ENCODE results near the gene REL. TPM values are rescaled to one million over a fixed set of nuclear protein-coding genes. Genes with fewer than 3 reads are reported as not detected.

REL gene
- polyA plus RNA-seq, 1 experiment: 3.3 TPM

GRCh38 chr2:60844105-60844504 lies 37.3 kb upstream of the REL start:
- Histone ChIP-seq H3K4me3 (ENCODE audit: low read depth, low read length) (no peak overlapping the region), H3K9me3 (ENCODE audit: control insufficient read depth, insufficient read depth, low read length) (no peaks in the 10 kb centered on the region), H3K27me3 (ENCODE audit: control insufficient read depth, insufficient read depth, low read length) (no peaks in the 10 kb centered on the region), H3K27ac (ENCODE audit: low read depth, low read length) (no peak overlapping the region)
- POLR2A ChIA-PET: no interaction called here
- CTCF ChIA-PET: no interaction called here
- TF ChIP-seq CTCF (IDR thresholded peaks at IDR 0.05; ENCODE audit: low read depth, low read length): no peak
- no peak for DNase-seq (ENCODE audit: low read depth, low spot score)

GRCh38 chr2:60847854-60848253 lies 33.5 kb upstream of the REL start:
- Histone ChIP-seq H3K9me3 (ENCODE audit: control insufficient read depth, insufficient read depth, low read length) (no peaks in the 10 kb centered on the region), H3K4me3 (ENCODE audit: low read depth, low read length) (no peak overlapping the region), H3K27ac (ENCODE audit: low read depth, low read length) (no peak overlapping the region), H3K27me3 (ENCODE audit: control insufficient read depth, insufficient read depth, low read length) (no peaks in the 10 kb centered on the region)
- ChIA-PET CTCF (no interaction called here), POLR2A (no interaction called here)
- no peak for TF ChIP-seq CTCF (IDR thresholded peaks at IDR 0.05; ENCODE audit: low read depth, low read length)
- no peak for DNase-seq (ENCODE audit: low read depth, low spot score)

- Histone ChIP-seq H3K9me3 (ENCODE audit: control insufficient read depth, insufficient read depth, low read length) (no peaks in the 10 kb centered on the region), H3K4me3 (ENCODE audit: low read depth, low read length) (no peak overlapping the region), H3K27ac (ENCODE audit: low read depth, low read length) (no peak overlapping the region), H3K27me3 (ENCODE audit: control insufficient read depth, insufficient read depth, low read length) (no peaks in the 10 kb centered on the region)
- DNase-seq (ENCODE audit: low read depth, low spot score): no peak
- ChIA-PET CTCF (no interaction called here), POLR2A (no interaction called here)
- no peak for TF ChIP-seq CTCF (IDR thresholded peaks at IDR 0.05; ENCODE audit: low read depth, low read length)
Observed at GRCh38 chr2:60849187-60849586, 32.2 kb upstream of the REL start.

GRCh38 chr2:60852282-60852860 lies 29.0 kb upstream of the REL start:
- no peak overlapping the region for H3K27ac ChIP-seq (ENCODE audit: low read depth, low read length)
- H3K4me3 ChIP-seq (ENCODE audit: low read depth, low read length): no peak overlapping the region
- ChIA-PET CTCF (no interaction called here), POLR2A (no interaction called here)
- TF ChIP-seq CTCF (IDR thresholded peaks at IDR 0.05; ENCODE audit: low read depth, low read length): no peak
- H3K9me3 ChIP-seq (ENCODE audit: control insufficient read depth, insufficient read depth, low read length): no peaks in the 10 kb centered on the region
- H3K27me3 ChIP-seq (ENCODE audit: control insufficient read depth, insufficient read depth, low read length): peaks cover 2% of the 10 kb centered on the region
- DNase-seq (ENCODE audit: low read depth, low spot score): no peak

- Histone ChIP-seq H3K27me3 (ENCODE audit: control insufficient read depth, insufficient read depth, low read length) (peaks cover 2% of the 10 kb centered on the region), H3K27ac (ENCODE audit: low read depth, low read length) (no peak overlapping the region), H3K4me3 (ENCODE audit: low read depth, low read length) (no peak overlapping the region), H3K9me3 (ENCODE audit: control insufficient read depth, insufficient read depth, low read length) (no peaks in the 10 kb centered on the region)
- TF ChIP-seq CTCF (IDR thresholded peaks at IDR 0.05; ENCODE audit: low read depth, low read length): no peak
- no peak for DNase-seq (ENCODE audit: low read depth, low spot score)
- ChIA-PET CTCF (no interaction called here), POLR2A (no interaction called here)
Observed at GRCh38 chr2:60853531-60853930, 27.8 kb upstream of the REL start.
